ENCODE results near the gene TNFSF13. TPM values are rescaled to one million over a fixed set of nuclear protein-coding genes. Genes with fewer than 3 reads are reported as not detected.
A peak's percentile ranks its signal among the peaks of the same experiment; 100 is the strongest.

The TNFSF13 gene
- total RNA-seq, 1 donor: 1.1 TPM

DNA sequence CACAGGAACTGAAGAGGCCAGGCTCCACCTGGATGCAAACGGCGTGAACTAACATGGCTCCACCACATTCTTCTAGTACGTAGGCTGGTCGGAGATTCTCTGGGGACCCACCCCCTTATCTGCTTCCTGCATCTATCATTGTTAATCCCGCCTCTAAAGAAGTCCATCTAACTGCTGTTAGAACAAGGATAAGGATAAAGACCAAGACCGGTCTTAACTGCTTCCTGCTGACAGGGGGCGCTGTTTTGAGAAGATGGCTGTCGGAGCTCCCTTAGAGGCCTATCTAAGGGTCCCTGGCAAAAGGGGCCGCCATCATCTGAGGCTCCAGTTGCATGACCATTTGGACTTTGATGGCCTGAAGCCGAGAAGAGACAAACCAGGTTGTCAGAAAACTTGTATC, 35.5 kb upstream of the TNFSF13 start:
- Histone ChIP-seq H3K27me3 (ENCODE audit: insufficient read depth, low read length) (no peaks in the 10 kb centered on the region), H3K36me3 (ENCODE audit: insufficient read depth, low read length) (no peaks in the 10 kb centered on the region), H2AFZ (ENCODE audit: low read length) (no peak overlapping the region), H3K4me2 (ENCODE audit: insufficient read depth, low read length) (no peak overlapping the region), H4K20me1 (ENCODE audit: insufficient read depth, low read length) (no peaks in the 10 kb centered on the region), H3K4me1 (ENCODE audit: insufficient read depth, low read length) (no peaks in the 10 kb centered on the region), H3K9me3 (ENCODE audit: low read depth, low read length) (peaks cover 2% of the 10 kb centered on the region), H3K79me2 (ENCODE audit: insufficient read depth, low read length) (no peaks in the 10 kb centered on the region), H3K27ac (ENCODE audit: low read depth, low read length) (no peak overlapping the region), H3K4me3 (ENCODE audit: insufficient read depth, low read length) (no peak overlapping the region)
- peak; percentile 39 for TF ChIP-seq CTCF (IDR thresholded peaks at IDR 0.05; ENCODE audit: extremely low read depth, low read depth, low read length)
- peak; percentile 41 for DNase-seq (ENCODE audit: insufficient read length, low spot score, missing footprints)

DNA sequence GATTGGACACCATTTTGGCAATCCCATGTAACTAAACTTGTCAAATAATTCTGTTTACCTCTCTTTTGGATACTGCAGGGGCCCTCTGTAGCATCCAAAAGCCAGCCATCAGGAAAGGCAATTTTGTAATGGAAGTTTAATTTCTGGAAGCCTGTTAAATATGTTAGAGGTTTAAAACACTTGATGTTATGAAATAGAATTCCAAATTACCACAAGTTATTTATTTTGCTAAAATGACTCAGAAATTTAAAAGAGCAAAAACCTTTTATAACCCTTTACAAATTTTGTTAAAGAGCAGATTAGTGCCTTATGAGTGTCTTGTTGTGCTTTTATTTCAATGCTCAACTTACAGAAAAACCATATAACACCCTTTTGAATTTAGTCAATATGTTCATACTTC, 29.7 kb upstream of the TNFSF13 start:
- H3K36me3 ChIP-seq (ENCODE audit: insufficient read depth, low read length): no peaks in the 10 kb centered on the region
- H3K4me2 ChIP-seq (ENCODE audit: insufficient read depth, low read length): no peak overlapping the region
- no peak overlapping the region for H3K27ac ChIP-seq (ENCODE audit: low read depth, low read length)
- H3K79me2 ChIP-seq (ENCODE audit: insufficient read depth, low read length): no peaks in the 10 kb centered on the region
- H3K4me1 ChIP-seq (ENCODE audit: insufficient read depth, low read length): no peaks in the 10 kb centered on the region
- peaks cover 3% of the 10 kb centered on the region for H3K9me3 ChIP-seq (ENCODE audit: low read depth, low read length)
- TF ChIP-seq CTCF (IDR thresholded peaks at IDR 0.05; ENCODE audit: extremely low read depth, low read depth, low read length): no peak
- H2AFZ ChIP-seq (ENCODE audit: low read length): no peak overlapping the region
- H3K27me3 ChIP-seq (ENCODE audit: insufficient read depth, low read length): no peaks in the 10 kb centered on the region
- no peak overlapping the region for H3K4me3 ChIP-seq (ENCODE audit: insufficient read depth, low read length)
- no peaks in the 10 kb centered on the region for H4K20me1 ChIP-seq (ENCODE audit: insufficient read depth, low read length)
- DNase-seq (ENCODE audit: insufficient read length, low spot score, missing footprints): no peak

DNA sequence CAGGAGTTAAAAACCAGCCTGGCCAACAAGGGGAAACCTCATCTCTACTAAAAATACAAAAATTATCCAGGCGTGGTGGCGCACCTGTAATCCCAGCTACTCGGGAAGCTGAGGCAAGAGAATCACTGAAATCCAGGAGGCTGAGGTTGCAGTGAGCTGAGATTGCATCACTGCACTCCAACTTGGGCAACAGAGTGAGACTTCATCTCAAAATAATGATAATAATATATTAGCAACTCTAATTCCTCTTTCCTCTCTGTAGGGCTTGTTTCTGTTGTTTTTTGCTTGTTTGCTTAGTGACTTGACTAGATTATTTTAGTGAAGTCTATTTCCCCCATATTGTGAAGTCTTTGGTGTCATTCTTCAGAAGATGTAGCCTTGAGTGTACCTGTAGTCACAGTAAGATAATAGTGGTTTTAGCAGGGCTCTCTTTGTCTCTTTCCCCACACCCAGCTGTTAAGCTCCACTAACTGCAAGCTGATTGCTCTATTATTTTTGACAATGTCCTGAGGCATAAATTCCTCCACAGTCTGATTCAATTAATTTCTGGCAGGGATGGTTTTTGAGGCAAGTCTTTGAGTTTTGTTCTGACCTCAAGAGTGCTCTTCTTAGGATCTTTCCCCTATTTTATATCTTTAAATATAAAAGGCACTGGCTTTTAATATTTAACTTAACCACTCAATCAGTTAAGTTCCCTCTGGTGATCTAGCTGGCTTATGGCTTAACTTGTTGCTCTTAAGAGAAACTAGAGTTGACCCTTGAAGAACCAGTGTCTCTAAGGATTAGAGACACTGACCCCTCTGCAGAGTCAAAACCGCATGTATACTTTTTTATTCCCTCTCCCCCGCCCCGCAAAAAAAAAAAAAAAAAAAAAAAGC, 28.3 kb upstream of the TNFSF13 start:
- H3K4me3 ChIP-seq (ENCODE audit: insufficient read depth, low read length): no peak overlapping the region

More for the DNA sequence above, 28.3 kb upstream of the TNFSF13 start:
- Histone ChIP-seq H3K27ac (ENCODE audit: low read depth, low read length) (no peak overlapping the region), H3K4me1 (ENCODE audit: insufficient read depth, low read length) (no peaks in the 10 kb centered on the region), H2AFZ (ENCODE audit: low read length) (no peak overlapping the region), H3K9me3 (ENCODE audit: low read depth, low read length) (peaks cover 3% of the 10 kb centered on the region), H3K4me2 (ENCODE audit: insufficient read depth, low read length) (no peak overlapping the region), H3K36me3 (ENCODE audit: insufficient read depth, low read length) (no peaks in the 10 kb centered on the region), H4K20me1 (ENCODE audit: insufficient read depth, low read length) (no peaks in the 10 kb centered on the region), H3K79me2 (ENCODE audit: insufficient read depth, low read length) (no peaks in the 10 kb centered on the region), H3K27me3 (ENCODE audit: insufficient read depth, low read length) (no peaks in the 10 kb centered on the region)
- no peak for TF ChIP-seq CTCF (IDR thresholded peaks at IDR 0.05; ENCODE audit: extremely low read depth, low read depth, low read length)
- no peak for DNase-seq (ENCODE audit: insufficient read length, low spot score, missing footprints)

Data from osteoblast (primary cell).